LNCAP (cell line): ENCODE results near the gene ALDOC.

Experiments used
- CTCF ChIP-seq: fragments of 450-650 bp; IDR thresholded peaks from 2 replicates; pipeline ENCODE4 v1.5.1; 2017; ENCODE audit warnings: mild to moderate bottlenecking

ALDOC gene

GRCh38 chr17:28524476-28525424 is 51.9 kb downstream of the ALDOC start:
- TF ChIP-seq CTCF: no peak

GRCh38 chr17:28523876-28524275 is 52.8 kb downstream of the ALDOC start:
- TF ChIP-seq CTCF: no peak

- no peak for TF ChIP-seq CTCF
Measured at GRCh38 chr17:28523186-28523585, 53.5 kb downstream of the ALDOC start.
